ENCODE data around the gene TOGARAM2.

TOGARAM2 gene

DNA sequence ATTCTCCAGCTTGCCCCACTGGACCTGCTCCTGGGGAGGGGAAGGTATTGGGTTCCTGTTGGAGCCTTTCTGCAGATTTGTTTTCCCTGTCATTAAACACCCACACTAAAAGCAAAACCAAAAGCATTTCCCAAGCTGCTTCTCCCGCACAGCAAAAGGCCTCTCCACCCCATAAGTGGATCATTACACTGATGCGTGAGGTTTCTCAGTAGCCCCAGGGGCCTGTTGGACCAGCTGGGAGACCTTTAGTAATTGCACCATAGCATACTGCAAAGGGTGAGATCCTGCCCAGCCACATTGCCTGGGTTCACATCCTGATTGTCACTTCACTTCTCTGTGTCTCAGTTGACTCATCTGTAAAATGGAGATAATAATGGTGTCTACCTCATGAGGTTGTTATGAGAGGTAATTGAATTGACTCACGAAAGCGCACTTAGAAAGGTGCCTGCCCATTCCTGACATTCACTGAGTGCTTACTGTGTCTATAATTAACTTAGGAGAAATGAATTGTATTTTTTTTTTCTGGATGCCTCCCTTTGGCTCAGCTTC is 43.9 kb downstream of the TOGARAM2 start:
- no peak for DNase-seq

GRCh38 chr2:29025711-29026110 is 44.6 kb downstream of the TOGARAM2 start:
- no peak for DNase-seq

GRCh38 chr2:29031046-29031445 is 49.9 kb downstream of the TOGARAM2 start:
- no peak for DNase-seq

GRCh38 chr2:29032189-29032588 is 51.1 kb downstream of the TOGARAM2 start:
- DNase-seq = no peak

- no peak for DNase-seq
These were observed 52.1 kb downstream of the TOGARAM2 start for GRCh38 chr2:29033172-29033571.

DNA sequence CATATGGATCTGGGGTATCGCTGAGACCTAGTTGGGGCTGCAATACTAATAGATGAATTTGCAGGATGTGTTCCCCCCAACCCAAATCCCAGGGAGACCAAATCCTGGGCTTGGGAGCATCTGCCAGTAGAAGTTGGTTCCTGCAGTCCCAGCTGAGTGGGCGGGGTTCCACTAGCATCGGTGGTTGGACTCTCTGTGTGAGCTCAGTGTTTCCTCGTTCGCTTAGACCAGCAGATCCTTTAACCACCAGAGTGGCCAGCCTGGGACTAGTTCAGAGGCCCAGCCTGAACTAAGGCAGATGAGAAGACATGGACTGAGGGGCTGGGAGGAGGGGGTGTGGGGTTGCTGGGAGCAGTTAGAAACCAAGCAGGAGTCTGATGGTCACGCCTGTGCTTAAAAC is 52.6 kb downstream of the TOGARAM2 start:
- DNase-seq = no peak

- no peak for DNase-seq
These were observed 54.1 kb downstream of the TOGARAM2 start for GRCh38 chr2:29035016-29035745.

- no peak for DNase-seq
These were observed 58.8 kb downstream of the TOGARAM2 start for GRCh38 chr2:29039718-29040480.

GRCh38 chr2:29040552-29040951 is 59.5 kb downstream of the TOGARAM2 start:
- DNase-seq = no peak

- no peak for DNase-seq
These were observed 60.1 kb downstream of the TOGARAM2 start for GRCh38 chr2:29041161-29041660.

- no peak for DNase-seq
These were observed 61.5 kb downstream of the TOGARAM2 start for GRCh38 chr2:29042561-29043075.

DNA sequence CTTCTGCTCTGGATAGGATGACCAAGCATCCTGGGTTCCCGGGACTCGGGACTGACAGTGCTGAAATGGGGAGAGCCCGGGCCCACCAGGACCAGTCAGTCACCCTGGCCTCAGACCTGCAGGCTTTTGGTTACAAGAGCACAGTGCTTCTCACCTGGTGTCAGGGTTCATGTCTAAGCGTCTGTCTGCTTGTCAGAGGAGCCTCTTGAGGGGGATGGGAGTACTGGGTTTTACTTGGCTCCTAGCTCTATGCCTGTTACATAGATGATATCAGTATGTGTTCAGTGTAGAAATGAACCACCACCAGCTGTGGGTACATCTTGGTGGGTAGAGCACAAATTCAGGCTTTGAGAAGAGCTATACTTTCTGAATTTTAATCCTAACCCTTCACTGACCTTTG is 63.4 kb downstream of the TOGARAM2 start:
- no peak for DNase-seq

DNA sequence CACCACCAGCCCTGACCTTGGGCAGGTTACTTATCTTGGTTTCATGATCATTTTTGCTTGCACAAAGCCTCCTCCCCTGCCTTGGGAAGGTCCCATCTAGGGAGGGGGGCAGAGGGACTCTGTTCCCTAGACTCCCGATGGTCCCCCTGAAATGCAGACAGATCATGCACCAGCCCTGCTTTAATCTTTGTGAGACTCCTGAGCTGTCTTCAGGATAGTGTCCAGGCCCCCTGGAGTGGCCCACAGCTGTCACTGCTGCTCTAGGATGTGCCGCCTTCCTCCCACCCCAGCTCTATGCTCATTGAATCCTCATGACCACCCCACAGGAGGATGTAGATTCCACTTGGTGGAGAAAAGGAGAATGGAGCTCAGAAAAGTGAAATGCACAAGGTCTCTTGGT is 65.2 kb downstream of the TOGARAM2 start:
- no peak for DNase-seq

GRCh38 chr2:29047083-29047845 is 66.2 kb downstream of the TOGARAM2 start:
- DNase-seq = no peak

DNA sequence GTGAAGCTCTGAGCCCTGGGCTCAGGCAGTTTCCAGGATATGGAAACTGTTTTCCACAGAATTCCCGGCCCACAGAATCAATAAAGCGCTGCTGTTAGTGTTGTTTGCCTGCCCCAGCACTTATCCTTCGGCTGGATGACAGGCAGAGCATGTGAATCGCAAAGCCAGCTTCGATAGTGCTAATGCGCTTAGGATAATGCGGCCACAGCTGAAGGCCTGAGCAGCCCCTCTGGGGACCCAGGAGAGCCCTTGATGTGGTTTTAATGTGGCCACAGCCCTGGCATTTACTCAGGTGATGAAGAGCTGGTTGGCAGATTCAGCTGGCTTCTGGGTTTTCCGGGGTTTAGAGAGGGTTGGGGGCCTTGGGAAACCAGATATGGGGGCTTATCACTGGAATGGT is 69.5 kb downstream of the TOGARAM2 start:
- no peak for DNase-seq

DNA sequence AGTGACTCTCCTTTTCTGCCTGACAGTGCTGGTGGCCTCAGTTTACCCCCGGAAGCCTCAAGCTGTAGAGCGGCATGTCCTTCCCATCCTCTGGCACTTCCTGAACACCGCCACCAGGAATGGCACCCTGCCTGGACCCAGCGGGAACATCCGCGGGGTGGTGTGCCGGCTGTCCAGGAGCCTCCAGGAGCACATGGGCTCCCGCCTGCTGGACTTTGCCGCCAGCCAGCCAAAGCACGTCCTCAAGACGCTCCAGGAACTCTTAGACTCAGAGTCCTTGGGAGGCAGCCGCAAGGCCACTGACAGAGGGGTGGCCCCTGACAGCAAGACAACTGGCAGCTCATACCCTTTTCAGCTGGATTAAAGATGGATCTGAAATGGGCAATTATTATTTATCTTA is 70.6 kb downstream of the TOGARAM2 start:
- DNase-seq = no peak

DNA sequence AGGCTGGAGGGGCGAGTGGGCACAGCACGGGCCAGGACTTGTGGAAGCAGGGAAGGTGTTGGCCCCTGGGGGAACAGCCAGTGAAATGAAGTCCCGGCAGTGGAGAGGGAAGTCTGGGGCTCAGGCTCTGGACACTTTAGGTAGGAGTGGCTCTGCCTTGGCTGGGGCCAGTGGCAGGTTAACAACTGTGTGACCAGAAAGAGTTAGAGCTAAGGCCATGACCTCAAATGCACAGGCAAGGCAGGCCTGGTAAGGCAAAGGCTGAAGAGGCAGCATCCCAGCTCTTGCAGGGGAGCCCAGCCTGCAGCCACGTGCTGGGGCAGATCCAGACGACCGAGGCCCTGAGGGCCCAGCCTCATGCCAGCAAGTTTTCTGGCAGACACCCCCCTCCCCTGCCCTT is 71.7 kb downstream of the TOGARAM2 start:
- DNase-seq = no peak

DNA sequence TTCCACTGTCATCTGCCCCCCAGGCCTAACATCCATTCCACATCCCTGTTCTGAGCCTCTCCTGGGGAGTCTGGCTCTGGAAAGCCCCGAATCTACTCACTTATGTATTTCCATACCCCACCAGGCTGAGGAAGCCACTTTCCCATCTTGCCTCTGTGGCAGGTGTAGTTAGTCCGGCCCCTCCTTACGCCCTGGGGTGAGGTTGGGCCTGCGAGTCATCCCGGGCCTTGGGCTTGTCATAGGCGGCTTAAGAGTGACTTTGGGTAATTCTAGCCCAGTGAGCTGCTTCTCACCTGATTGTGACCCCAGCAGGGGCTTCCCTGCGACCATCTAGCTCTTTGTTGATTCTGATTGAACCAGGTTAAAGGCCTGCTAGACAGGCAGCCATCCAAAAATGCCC is 72.1 kb downstream of the TOGARAM2 start:
- no peak for DNase-seq

DNA sequence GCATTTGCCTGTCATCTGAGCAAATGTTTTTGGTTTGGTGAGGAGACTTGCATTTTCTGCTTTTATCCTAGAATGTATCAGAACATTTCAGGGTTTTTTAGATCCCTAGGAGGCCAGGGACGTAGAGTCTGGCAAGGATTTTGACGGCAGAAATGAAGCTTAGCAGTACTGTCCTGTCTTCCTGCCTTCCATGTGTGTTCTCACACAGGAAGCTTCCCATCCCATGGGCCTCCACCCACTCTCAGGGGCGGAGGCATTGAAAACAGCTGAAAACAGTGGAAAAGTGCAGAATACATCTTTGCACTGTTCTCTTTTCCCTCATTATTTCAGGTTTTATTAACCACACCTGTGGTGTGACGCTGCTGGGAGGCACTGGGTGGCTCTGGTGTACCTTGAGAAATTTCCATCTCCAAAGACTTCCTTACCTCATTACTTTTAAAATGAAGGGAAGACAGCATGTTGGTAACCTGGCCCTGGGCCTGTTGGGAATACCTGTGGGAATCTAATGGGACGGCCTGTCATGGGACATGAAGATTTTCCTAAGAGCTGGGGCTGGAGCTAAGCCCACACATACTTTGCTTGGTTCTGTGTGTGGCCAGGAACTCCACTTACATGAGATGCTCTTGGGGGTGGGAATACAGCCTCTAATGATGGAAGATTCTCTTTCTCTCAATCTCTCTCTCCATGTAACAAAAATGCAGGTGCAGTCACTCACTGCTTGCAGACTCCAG is 72.7 kb downstream of the TOGARAM2 start:
- DNase-seq = no peak

- no peak for DNase-seq
These were observed 73.3 kb downstream of the TOGARAM2 start for GRCh38 chr2:29054430-29054829.

GRCh38 chr2:29055601-29056000 is 74.5 kb downstream of the TOGARAM2 start:
- DNase-seq = no peak

GRCh38 chr2:29056452-29056851 is 75.4 kb downstream of the TOGARAM2 start:
- no peak for DNase-seq

All from NCI-H2029 (cell line).